HFF-Myc (cell line): ENCODE results near the gene DNAJC30.
A peak's percentile ranks its signal among the peaks of the same experiment; 100 is the strongest.
"Not testable (repeated sequence)": the region's sequence is repeated elsewhere in the genome, so short reads cannot be mapped to it uniquely, and the experiment has no call there.

Source experiments
- DNase-seq: peaks from one replicate; pipeline ENCODE4 v3.0.0-alpha.2; 2011; ENCODE audit warnings: low read depth; ENCODE audit errors: extremely low read depth
- H3K4me3 ChIP-seq: replicated peaks from 2 replicates; pipeline ENCODE4 v1.5.1; 2011; ENCODE audit warnings: low read depth, mild to moderate bottlenecking, control low read depth, low read length
- TF ChIP-seq, protein P1 (sequence below): IDR thresholded peaks from 2 replicates; pipeline ENCODE4 v1.5.1; 2012; ENCODE audit warnings: mild to moderate bottlenecking, low read depth, low read length, control low read depth; ENCODE audit errors: missing control alignments

DNAJC30 gene

DNA sequence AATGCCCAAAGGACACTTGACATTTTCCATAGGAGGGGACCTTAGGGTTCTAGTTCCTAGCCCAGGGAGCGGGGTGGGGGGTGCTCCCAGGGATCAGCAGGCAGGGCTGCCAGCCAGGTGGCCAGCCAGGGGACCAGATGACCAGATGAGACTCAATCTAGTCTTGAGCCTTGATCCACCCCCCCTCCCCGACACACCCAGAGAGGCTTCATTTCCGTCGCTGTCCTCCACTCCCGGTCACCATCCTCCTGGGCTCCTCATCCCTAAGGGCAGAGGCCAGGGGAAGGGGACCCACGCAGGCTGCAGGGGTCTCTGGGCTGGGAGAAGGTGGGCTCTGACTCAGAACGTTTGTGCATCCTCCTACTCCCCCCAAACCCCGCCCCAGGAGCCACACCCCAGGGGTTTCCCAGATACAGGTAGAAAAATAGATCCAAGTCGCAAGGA is 35.2 kb upstream of the DNAJC30 start:
- no peak for DNase-seq
- peak overlapping the region; percentile 61 for H3K4me3 ChIP-seq
- TF ChIP-seq, protein P1, sequence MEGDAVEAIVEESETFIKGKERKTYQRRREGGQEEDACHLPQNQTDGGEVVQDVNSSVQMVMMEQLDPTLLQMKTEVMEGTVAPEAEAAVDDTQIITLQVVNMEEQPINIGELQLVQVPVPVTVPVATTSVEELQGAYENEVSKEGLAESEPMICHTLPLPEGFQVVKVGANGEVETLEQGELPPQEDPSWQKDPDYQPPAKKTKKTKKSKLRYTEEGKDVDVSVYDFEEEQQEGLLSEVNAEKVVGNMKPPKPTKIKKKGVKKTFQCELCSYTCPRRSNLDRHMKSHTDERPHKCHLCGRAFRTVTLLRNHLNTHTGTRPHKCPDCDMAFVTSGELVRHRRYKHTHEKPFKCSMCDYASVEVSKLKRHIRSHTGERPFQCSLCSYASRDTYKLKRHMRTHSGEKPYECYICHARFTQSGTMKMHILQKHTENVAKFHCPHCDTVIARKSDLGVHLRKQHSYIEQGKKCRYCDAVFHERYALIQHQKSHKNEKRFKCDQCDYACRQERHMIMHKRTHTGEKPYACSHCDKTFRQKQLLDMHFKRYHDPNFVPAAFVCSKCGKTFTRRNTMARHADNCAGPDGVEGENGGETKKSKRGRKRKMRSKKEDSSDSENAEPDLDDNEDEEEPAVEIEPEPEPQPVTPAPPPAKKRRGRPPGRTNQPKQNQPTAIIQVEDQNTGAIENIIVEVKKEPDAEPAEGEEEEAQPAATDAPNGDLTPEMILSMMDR: no peak

DNA sequence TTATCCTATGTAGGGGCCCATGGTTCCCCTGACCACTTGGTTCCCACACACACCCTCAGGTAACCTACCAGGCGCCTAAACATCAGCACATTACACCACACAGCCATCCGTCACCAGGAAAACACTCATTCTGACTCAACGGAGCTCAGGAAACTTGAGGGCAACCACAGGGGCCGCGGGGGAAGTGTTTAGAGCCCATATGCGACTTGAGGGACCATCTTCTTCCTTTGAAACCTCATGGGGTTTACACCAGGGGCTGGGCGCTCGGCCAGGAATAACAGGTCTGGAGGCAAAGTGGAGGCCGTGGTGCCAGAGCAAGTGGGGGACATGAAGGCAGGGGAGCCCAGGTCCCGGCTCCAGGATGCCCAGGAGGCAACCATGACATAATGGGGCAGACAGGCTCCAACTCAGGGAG is 34.7 kb upstream of the DNAJC30 start:
- TF ChIP-seq, protein P1: no peak
- peak; percentile 53 for DNase-seq
- peak overlapping the region; percentile 61 for H3K4me3 ChIP-seq

DNA sequence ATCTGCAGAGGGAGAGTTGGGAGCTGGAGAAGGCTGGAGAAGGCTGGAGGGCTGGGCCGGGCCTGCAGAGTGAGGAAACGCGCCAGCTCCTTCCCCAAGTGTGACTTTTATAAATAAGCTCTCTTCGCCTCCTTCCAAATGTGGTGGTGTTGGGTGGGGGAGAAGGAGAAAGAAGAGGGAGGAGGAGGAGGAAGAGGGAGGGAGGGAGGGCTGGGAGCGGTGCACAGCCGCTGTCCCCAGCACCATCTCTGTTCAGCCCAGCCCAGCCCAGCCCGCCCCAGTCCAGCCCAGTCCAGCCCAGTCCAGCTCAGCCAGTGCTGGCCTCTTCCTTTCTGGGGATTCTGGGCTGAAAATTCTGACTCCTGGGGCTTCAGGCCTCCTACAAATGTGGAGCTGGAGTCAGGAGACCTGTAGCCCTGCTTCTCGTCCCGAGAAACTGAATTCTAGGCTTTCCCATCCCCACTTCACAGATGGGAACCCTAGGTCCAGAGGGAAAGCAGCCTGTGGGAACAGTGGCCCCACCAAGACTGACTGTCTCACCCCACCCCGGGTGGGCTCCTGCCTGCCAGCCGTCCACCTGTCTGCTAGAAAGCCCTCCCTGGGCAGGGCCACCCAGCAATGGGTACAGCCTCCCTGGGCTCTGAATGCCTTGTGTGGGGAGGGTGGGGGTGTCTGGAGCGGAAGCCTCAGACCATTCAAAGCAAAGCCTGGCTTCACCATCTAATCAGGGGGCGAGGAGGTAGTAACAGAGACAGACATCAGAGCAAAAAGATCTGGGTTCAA is 34.0 kb upstream of the DNAJC30 start:
- DNase-seq: no peak
- peak overlapping the region; percentile 61 for H3K4me3 ChIP-seq
- TF ChIP-seq, protein P1: no peak

DNA sequence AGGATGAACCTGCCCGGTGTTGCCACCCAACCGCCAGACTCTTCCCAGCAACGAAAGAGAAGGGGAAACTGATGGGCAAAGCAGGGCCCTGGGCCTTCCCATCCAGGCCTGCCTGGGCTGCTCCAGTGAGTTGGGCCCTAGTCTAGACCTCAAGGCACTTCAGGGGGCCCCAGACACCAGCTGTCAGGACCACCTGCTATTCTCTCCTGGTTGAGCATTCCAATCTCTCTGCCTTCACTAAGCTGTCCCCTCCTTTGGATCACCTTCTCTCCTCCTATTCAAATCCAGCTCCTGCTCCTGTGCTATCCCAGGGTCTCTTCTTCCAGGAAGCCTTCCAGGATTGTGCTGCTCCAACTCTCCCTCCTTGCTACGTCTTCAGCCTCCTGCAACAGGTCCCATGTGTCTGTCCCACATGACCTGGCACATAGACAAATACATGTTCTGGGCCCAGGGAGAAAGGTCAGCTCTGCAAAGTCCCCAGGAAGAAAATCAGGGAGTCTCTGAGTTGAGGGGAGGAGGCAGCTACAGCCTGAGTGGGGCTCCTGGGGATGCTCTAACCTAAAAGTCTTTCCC is 33.2 kb upstream of the DNAJC30 start:
- no peak overlapping the region for H3K4me3 ChIP-seq
- DNase-seq: no peak
- TF ChIP-seq, protein P1: no peak

DNA sequence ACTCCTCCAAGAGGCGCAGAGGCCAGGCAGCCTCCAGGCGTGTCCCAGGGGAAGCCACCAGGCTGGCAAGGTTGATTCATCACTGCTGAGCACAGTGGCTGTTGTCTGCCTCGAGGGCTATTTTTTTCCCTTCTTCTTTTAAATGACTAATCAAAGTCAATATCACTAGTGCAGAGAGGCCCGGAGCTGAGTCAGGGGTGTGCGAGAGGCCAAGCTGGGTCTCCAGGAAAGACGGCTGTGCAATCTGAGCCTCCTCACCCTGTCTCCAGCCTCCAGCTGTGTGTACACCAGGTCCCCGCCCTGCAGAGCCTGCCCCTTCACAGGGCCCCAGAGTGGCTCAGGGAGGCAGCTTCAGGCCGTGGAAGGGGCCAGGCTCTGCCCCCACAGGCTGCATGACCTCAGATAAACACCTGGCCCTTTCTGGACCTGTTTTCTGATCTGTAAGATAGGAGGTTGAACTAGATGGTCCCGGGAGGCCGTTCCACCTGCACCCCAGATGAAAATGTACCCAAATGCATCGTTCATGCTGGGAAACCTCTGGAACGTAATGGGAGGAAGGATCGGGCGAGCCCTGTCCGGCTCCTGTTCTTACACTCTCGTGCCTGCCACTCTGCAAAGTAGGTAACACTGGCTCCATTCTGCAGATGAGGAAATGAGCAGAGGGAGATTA is 32.5 kb upstream of the DNAJC30 start:
- DNase-seq: peak; percentile 74
- TF ChIP-seq, protein P1: no peak
- no peak overlapping the region for H3K4me3 ChIP-seq

DNA sequence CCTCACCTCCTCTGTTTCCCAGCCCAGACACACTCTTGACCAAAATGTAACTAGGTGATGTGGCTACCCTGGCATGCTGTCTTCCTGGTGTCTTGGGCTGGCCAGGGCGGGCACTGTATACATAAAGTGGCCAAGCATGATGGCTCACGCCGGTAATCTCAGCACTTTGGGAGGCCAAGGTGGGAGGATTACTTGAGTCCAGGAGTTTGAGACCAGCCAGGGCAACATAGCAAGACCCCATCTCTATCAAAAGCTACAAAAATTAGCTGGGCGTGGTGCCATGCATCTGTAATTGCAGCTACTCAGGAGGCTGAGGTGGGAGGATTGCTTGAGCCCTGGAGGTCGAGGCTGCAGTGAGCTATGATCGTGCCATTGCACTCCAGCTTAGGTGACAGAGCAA is 30.1 kb upstream of the DNAJC30 start:
- DNase-seq, H3K4me3 ChIP-seq: not testable (repeated sequence)

DNA sequence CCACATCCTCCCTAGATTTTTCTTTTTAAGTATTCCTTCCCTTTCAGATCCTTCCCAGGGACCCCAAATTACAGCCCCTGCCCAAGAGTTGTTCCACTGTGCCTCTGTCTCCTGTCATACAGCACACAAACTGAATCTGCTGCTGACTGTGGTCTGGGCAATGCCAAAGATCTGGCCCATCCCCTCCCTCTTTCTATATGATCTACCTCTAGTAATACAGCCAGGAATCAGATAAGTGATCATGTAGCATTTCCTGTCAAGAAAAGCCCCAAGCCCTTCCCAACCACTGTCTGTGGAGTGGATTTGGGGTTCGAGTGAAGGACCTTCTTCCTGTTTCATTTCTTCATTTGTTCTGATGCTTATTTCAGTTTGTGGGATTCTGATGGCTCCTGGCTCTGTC is 29.5 kb upstream of the DNAJC30 start:
- DNase-seq: no peak
- TF ChIP-seq, protein P1: no peak
- H3K4me3 ChIP-seq: no peak overlapping the region
